Umbilical cord (tissue), 2 donors: ENCODE data around the gene TRAF3. TPM values are rescaled to one million over a fixed set of nuclear protein-coding genes. Genes with fewer than 3 reads are reported as not detected.

Experiments used
- DNase-seq: peaks from one replicate; pipeline ENCODE4 v3.0.0-alpha.2; 2015; ENCODE audit warnings: low spot score
- total RNA-seq: library from RNA; depleted of rRNA; stranded (reverse); fragments of >200 nt; gene quantifications from one replicate; pipeline ENCODE4 v1.2.3, GENCODE V29; 2014; ENCODE audit warnings: low replicate concordance; ENCODE audit not compliant: insufficient read depth

The TRAF3 gene, protein sequence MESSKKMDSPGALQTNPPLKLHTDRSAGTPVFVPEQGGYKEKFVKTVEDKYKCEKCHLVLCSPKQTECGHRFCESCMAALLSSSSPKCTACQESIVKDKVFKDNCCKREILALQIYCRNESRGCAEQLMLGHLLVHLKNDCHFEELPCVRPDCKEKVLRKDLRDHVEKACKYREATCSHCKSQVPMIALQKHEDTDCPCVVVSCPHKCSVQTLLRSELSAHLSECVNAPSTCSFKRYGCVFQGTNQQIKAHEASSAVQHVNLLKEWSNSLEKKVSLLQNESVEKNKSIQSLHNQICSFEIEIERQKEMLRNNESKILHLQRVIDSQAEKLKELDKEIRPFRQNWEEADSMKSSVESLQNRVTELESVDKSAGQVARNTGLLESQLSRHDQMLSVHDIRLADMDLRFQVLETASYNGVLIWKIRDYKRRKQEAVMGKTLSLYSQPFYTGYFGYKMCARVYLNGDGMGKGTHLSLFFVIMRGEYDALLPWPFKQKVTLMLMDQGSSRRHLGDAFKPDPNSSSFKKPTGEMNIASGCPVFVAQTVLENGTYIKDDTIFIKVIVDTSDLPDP
- 15.6 TPM for total RNA-seq

DNA sequence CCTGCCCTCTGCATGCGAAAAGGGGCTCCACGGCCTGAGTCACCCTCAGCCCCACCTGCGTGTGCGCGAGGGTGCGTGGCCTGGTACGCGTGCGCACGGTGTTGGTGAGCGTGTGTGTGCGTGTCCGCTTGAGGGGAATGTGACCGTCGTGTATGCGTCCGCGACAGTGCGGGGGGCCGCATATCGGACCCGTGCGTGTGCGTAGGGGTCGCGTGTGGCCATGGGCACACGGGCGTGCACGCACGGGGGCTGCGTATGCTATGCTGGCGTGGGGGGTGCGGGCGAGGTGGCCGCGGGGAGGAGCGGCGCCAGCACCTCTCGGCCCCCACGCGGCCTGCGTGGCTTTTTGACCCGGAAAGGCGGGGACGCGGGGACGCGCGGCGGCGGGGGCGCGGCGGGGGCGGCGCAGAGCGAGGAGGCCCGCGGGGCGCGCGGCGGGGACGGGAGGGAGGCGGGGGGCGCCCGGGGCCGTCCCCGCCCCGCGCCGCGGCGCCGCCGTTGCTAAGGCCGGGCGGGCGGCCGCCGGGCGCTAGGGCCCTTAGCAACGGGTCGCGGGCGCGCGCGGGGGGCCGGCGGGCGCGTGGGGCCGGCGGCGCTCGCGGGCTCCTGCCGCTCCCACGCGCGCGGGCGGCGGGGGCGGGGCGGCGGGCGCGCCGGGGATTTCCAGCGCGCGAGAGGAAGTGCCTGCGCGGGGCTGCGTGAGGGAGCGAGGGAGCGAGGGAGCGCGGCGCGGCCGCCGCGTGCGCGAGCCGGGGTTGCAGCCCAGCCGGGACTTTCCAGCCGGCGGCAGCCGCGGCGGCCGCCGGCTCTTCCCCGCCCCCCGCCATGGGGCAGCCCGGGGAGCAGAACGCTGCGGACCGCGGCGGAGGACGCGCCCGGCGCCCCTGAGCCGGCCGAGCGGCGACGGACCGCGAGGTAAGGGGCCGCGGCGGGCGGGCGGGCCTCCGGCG is at the start of gene TRAF3:
TSS of gene TRAF3 (plus strand) at position 689 of the 950 bp plus-strand sequence. CDS start 92,753 bp downstream, outside the sequence.
- peak; percentile 70 for DNase-seq

DNA sequence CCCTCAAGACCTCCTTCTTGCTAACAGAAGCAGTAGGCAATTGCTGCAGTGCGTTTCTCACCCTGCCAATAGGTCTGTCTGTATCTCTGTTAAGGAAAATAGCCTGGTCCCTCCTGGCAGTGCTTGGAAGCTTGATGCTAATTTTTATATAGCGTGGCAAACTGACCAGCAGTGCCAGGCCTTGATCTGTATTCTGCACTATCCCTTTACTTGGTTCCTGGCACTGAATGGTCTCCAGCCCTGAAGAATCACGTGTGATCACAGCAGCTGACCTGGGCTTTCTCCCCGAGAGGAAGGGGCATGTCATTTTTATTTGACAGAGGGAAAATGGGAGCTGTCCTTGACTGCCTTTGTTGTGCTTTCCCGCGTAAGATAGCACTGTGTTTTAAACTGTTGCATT is 48.7 kb upstream of the TRAF3 start:
- DNase-seq: no peak

DNA sequence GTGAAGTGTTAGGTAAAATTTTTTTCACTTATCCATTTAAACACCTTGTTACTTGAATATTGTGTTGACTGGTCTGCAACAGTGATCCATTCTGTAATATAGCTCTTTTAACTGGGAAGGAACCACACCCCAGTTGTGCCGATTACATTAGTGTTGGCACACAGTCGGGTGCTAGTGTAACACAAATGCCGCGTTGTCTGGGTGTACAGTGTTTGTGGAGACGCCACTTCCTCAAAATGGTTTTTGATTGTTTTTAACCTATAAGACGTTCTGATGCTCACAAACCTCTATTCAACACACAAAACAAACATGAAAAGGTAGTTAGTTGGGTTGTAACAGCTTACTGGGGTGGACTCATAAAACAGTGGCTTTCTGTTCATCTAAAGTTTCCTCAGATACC is 48.0 kb upstream of the TRAF3 start:
- DNase-seq: no peak

DNA sequence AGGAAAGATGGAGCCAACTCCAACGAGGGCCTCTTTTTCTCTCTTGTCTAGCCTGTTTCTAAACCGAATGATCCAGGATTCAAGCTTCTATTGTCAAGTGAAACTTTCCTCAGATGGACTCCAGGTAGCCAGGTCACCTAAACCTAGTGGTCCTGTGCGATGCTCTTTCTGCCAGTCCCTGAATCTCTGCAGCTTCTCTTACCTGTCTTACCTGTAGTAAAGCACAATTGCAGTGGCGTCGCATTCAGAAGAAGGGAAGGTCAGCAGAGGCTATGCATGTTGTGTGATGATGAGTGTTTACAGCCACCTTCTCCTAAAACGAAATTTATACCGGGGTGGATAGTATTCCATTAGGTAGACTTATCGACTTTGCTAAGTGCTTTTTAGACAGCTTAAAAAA is 47.4 kb upstream of the TRAF3 start:
- DNase-seq: no peak

DNA sequence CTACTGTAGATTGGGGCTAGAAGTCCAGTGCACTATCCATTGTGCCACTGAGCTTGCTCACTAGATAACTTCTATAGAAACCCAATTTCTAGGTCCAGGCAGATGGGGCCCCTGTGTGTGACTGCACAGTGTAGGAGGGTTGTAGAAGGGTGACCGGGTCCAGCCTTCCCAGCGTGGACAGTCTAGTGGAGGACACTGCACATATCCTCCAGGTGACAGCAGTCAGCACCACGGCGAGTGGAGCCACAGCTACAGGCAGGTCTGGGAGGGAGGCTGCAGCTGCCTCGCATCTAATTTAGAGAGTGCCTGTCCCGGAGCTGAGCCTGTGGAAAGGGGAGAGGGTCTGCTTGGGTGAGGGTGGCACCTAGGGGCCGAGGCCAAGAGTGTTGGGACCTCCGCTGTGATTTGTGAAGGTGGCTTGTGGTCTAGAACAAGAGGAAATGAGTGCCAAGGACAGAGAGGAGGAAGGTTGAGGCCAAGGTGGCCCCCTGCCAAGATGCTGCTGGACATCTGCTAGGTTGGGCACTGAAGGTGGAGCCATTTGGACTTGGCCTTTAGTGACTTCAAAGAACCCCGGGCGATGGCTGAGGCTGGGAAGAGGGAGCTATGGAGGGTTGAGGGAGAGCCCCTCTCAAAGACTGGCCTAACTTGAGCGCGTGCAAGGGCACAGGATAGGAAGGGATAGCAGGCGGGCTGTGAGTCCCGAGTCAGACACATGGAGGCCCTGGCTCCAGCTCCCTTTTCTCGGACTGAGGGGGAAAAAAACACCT is 46.0 kb upstream of the TRAF3 start:
- DNase-seq: no peak

DNA sequence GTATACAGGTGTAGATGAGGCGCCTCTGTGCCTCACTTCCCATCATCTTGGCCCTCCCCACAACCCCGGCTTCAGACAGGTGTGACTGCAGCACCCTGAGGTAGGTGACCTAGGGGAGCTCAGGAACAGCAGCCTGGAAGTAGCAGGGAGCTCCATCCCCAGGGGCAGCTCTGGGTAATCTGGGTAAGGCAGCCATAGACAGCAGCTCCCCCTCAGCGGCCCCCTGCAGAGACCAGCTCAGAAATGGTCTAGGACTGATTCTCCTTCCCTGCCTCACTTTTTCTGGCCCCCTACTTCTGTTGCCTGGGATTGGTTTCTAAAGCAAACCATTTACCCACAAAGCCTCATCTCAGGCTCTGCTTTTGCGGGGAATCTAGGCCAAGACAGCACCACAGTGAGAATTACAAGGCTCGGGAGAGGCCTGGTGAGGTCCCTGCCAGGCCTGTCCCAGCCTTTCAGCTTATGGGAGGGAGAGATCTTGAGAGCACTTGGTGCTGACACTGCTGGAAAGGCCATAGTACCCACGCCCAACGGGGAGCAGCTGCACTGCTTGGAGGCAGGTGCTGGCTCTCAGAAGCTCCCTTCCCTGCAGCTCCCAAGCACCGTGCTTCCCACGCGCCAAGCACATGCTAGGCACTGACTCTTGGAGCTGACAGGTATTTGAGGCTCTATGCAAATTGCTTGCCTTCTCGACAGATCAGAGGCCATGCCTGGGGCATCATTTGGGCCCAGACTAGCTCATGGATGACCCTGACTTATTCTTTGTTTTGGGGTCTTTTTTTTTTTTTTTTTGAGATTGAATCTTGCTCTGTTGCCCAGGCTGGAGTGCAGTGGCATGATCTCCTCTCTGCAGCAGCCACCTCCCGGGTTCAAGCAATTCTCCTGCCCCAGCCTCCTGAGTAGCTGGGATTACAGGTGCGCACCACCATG is 45.1 kb upstream of the TRAF3 start:
- no peak for DNase-seq

DNA sequence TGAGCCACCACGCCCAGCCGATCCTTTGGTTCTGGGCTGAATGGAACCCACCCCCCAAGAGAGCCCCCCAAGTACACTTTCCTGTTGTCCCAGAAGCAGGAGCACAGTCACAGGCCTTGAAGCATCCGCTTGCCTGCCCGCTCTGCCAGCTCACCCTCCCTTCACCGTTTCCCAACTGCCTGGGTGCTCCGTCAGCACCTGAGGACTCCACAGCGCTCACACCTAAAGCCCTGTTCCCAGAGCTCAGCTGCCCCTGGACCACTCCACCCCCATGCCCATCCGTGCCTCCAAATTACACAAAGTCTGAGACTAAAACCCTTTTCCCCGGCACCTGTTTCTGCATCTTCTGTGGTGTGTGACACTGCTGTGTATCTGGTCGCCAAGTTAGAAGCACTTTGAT is 44.3 kb upstream of the TRAF3 start:
- no peak for DNase-seq

DNA sequence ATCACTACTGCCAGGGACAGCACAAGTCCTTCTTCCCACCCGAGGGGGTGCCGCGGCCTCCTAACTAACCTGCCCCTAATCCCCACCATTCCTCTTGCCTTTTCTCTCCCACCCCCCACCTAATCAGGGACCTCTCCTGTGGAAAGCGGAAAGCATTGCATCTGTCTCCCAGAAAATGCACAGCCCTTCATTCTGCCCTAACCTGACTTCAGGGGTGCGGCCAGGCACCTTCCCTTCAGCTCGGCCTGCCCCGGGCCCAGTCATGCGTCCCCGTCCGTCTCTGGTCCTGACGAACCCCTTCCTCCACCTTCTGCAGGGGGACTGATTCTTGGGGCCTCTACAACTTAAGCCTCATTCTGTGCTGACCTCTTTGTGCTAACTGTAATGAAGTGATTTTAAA is 43.9 kb upstream of the TRAF3 start:
- DNase-seq: no peak

DNA sequence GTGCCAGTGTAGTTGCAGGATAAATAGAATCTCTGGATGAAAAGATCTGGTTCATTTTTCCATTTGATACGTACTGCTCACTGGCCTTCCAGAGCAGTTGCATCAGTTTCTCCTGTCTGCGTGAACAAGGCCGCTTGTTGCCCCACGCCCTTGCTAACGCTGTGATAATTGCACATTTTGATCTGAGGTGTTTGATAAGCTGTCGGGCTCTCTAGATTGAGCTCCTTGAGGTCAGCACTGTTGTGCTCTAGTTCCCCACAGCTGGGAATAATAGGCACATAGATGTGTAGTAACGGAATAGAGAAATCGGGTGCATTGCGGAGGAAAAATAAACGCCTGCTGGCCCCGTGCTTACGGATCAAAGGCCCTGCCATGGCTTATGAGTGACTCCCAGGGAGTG is 42.8 kb upstream of the TRAF3 start:
- DNase-seq: no peak

DNA sequence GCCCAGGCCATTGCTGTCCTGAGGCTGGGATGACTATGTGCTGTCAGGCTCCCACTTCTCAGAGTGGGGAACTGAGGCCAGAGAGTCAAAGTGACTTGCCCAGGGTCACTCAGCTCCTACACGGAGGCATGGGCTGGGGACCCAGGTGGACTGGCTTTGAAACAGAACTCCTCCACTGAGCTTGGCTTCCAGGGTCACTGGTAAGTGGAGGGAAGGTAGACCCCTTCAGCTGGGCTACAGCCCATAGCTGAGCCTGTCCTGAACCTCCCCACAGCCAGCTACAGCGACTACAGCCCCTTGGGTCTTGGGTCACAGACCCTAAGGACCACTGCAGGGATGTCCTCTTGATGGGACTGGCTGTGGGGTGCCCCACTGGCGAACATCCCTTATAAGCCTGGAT is 40.3 kb upstream of the TRAF3 start:
- no peak for DNase-seq

DNA sequence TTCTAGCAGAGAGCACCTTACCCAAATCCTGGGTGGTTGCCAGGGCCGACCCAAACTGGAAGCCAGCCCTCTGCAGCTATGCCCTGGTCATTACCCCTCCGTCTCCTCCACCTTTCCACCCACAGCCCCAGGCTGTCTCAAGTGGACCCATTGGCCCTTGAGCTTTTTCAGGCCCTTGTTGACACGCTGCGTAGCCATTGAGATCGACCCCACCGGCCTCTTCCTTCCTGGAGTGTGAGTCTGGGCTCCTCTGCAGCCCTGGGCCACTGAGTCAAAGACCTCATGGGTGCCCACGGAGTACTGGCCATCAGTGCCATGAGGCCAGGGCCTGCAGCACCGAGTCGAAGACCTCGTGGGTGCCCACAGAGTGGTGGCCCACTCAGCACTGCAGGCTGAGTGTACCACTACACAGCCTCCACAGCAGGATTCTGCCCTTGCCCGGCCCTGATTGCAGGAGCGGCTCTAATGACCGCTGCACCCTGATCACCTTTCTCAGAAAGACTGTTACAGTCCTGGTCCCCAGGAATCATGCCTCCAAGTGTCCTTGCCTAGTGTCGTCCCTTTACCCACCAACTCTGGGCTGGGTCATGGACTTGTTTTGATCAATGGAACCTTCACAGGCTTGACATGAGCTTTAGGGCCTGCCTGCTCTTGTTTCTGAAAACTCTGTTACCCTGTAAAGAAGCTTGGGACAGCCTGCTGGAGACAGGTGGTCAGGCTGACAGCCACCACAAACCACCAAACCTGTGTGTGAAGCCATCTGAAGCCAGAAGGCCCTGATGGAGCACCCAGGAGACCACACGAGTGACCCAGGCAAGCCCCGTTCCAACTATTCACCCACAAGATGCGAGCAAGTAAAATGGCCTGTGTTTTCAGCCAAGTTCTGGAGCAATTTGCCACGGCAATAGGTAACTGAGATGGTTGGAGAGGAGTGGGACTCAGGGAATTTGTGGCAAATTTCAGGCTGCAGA is 39.6 kb upstream of the TRAF3 start:
- no peak for DNase-seq

DNA sequence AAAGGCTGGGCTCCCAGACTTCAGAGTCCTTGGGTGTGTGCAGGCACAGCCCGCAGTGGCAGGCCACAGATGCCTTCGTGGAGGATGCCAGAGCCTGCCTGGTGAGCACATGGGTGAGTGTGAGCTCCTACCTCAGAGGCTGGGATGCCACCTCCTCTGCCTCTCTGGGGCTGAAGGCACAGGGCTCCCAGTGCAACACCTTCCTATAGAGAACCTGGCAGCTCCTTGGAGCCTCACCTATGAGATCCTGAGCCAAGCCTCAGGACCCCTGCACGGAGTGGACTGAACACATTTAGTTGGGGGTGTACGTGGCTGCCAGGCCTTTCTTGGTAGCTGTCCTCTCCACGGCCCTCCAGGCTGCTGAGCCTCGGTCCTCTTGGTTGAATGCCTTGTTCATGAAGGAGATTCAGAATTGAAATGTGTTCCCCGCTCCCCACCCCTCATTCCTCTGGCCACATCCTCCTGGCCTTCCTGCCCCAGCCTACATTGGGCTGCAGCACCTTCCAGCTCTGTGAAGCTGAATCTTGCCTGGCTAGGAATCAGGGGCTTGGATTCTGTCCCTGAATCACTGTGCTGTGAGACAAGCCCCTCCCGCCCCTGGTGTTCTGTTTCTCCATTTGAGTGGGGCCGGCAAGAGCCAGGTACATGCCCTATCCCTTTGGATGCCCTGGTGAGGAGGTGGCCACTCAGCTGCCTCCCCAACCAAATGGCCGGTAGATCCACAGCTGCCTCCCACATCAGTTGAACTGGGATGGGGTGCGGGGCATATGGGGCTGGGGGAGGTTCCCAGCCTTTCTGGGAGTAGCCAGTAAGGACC is 38.7 kb upstream of the TRAF3 start:
- no peak for DNase-seq

DNA sequence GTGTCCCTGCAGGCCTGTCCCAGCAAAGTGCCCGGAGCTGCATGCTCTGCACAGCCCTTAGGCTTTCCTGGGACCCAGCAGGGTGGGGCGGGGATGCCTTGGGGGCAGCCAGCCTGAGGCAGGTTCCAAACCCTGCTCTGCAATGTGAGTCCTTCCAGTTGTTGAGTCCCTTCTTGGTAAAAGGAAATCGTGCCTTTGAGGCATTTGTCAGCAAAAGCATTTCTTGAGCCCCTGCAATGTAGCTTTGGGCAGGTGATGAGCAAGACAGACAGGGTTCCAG is 38.1 kb upstream of the TRAF3 start:
- no peak for DNase-seq

DNA sequence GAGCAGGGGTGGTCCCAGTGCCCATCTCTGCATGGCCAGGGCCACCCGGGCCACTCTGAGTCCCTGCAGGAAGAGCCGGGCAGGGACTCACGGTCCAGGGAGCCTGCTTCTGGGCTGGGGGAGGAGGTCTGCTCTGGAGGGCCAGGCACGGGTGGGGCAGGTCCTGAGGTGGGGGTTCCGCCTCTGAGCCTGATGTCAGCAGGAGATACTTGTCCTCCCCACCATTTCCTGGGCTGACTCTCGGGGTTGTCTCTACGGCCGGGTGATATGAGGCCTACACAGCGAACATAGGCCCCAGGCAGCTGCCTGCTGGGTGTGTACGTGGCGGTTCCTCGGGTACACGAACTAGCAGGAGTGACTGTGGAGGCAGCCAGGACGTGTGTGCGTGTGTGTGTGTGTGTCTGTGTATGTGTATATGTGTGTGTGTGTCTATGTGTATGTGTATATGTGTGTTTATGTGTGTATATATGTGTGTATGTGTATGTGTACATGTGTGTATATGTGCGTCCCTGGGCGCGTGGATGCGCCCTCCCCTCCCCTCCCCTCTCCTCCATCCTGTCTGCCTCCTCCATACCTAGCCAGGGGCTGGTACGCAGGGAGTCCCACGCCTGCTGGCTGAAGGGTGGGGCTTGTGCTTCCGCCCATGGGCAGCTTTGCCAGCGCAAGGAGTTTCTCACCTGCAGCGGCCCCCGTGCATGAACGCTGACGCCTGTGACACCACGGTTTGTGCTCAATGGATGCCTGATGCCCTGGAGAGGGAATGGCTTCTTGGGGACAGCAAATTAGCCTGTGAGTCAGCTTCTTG is 30.4 kb upstream of the TRAF3 start:
- DNase-seq: no peak

DNA sequence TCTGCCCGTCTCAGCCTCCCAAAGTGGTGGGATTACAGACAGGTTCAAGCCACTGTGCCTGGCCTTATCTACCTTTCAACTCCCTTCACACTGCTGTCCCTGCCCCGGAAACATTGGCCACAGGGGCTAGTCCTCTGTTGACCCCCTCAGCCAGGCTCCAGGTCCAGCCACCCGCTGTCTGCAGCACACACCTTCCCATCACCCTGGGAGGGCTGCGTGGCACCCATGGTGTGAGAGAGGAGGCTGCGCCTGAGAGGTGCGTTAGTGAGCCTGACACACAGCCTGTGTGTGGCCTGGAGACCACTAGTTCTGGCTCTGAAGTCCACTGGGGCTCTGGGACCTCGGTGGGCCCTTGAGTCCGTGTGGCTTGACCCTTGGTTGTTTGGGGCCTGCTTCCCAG is 28.4 kb upstream of the TRAF3 start:
- DNase-seq: no peak

DNA sequence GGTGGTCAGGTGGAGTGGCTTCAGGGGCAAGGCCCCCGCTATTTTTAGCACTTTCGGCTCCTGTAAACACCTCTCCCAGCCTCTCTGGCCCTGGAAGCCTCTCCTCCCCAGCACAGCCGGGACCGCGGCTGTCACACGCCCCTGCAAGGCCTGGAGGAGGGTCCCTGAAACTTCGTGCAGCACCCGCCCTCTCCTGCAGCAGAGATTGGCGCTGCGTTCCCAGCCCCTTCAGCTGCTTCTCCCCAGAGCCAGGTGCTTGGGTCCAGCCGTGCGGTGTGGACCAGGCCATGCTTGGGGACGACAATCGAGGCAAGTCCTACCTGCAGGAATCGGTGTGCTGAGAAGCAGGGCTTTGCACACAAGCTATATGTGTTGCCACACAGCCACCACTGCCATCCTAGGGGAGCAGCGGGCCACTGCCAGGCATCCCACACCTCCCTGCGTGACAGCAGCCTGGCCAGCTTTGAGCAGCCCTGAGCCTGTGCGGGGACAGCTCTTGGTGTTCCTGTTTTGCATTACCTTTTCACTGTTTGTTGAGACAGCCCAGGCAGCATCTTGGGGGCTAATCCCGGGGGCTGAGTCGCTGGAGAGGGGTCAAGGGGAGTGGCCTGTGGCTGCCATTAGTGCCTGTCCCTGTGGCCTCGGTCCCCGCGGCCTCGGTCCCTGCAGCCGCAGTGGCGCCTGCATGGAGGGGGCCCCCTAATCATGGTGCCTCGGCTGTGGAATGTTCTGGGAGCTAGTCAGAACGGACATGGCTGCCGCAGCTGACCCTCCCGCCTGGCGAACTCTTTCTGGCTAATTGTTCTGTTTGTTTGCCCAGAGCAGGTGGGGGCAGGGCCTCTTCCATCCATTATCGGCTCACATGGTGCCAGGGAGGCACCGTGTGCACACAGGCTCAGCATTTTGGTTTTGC is 27.6 kb upstream of the TRAF3 start:
- no peak for DNase-seq

DNA sequence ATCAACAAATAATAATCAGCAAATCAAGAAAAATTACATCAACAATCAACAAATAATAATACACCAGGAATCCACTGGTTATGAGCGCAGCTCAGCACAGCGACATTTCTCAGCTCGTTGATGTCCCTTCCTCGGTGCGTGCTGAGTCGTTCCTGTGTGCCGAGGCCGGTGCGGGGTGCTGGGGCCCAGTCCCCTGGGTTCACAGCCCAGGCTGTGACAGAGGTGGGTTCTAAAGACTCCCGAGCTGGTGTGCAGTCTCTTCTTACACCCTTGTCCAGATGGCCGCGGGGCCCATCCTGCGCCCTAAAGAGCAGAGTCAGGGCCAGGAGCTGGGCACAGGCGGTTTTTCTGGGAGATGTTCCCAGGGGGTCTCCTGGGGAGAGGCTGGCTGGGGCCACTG is 26.9 kb upstream of the TRAF3 start:
- DNase-seq: no peak
